Brain pericyte (primary cell): ENCODE measurements around the gene AMACR.
"Not testable (repeated sequence)": the region's sequence is repeated elsewhere in the genome, so short reads cannot be mapped to it uniquely, and the experiment has no call there.

Experiments
- DNase-seq: peaks from one replicate; pipeline ENCODE4 v3.0.0-alpha.2; 2012; ENCODE audit warnings: low read depth, low spot score

The AMACR gene

DNA sequence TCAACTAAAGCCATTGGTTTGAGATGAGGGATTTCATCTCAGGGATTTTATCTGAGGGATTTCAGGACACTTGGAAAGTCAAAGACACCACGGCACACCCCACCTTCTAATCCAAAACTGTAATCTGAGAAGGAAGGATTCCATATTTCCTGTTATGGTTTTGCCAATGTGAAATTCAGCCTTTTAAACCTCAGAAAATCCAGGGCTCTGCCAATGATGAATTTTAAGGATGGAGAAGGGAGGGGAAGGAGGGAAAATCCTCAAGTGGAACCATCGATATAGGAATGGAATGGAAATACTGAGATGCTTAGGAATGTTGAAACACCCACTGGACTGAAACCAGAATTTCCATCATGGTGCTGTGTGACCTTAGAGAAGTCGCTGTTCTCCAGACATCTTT lies 29.9 kb upstream of the AMACR start:
- DNase-seq, result no peak

DNA sequence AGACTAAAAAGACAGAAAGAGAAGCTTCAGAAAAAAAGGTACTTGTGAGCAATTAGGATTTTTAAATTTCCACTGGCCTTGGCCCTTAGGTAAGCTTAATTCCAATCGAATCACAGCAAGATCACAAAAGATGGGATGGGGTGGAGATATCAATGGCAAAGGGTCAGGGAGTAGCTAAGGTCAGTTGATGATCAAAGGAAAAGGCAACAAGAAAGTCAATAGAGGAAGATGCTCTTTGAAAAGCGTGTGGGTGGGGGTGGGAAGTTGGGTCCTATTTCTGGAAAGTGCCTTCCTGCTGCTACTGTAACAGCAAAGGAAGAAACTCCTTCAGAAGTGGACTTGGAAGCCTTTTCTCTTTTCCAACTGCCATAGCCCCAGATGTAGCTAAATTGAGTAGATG lies 27.9 kb upstream of the AMACR start:
- no peak for DNase-seq

DNA sequence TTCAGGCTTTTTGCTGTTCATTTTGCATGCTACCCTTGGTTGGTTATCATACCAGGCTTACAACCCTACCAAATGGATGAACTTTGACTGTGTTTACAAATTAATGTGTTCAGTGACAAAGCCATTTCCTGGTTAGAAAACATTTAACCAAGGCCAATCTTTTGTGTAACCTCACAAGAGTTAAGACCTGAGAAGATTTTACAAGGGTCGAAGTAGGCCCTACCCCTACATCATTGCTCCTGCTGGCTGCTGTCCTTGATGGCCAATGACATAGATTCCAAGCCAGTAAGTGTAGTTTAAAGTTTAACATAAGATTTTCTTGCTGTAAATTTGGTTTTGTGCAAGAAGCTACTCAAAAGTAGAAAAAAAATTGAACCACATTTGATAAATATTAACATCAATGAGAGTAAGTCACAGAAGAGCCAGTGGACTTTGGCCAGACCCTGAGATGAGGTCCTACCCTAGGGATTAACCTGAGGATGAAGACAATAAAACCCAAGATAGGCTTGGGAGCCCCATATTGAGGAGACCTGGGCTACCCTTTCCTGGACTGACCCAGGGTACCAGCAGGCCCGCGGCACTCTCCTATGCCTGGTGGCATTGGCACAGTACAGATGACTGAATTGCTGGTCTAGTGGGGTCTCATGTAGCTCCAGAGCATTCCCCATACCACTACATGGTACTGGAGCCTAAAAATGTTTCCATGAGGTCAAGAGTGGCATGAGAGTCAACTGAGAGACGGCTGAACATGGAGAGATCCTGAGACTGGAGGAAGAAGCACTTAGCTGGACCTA lies 26.9 kb upstream of the AMACR start:
- DNase-seq, result no peak

DNA sequence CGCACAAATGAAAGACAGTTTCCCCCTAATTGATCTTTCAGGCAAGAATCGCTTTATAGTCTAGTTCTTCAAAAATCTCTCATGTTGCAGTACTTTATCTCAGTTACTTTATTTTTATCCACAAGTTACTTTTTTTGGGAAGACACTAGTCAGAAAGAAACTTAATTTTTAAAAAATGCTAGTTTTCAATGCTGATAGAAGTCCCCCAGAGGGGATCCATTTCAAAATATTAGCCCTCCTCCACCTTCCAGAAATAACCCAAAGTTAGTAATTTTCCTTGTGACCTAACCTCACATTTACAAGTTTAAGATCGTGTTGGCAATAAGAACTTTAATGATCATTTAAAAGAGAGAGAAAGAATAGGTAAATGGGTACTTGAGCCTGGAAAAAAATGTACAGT lies 24.1 kb upstream of the AMACR start:
- DNase-seq, result no peak

DNA sequence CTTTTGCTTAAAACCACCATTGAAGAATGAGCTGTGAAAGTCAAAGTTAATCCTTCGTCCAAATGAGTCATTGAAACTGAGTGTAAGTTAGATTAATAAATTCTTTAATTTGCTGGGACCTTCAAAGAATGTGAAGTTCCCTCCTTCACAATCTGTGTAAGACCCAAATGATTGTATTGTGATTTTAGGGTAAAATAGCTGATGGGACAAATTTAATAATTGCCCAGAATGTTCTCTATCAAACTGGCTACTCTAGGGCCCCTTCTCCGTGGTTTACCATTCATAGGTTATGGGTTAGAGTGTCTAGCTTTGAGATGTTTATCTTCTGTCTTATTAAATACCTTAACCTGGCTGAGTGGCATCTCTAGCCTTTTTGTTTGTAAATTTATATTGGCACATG lies 23.3 kb upstream of the AMACR start:
- DNase-seq, result no peak

DNA sequence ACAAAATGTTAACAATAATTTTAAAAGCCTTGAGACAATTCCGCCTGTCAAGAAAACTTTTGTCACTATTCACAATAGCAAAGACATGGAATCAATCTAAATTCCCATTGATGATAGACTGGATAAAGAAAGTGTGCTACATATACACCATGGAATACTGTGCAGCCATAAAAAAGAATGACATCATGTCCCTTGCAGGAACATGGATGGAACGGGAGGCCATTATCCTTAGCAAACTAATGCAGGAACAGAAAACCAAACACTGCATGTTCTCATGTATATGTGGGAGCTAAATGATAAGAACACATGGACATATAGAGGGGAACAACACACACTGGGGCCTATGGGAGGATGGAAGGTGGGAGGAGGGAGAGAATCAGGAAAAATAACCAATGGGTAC lies 22.7 kb upstream of the AMACR start:
- not testable (repeated sequence) for DNase-seq

DNA sequence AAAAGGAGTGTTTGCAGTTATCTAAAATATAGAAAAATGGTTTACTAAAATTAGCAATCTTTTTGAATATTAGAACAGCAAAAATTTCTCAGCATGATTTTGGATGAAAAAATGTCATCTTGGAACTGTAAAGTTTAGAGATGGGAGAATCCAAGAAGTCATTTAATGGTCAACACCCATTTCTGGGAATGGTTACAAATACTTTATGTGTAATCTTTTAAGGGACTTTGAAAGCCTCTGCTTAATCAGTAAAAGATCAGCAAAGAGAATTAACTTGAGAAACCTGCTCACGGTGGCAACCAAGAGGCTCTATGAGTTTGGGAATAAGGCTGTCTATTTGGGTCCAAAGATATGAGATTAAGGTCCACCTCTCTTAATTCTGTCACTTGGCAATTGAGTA lies 22.2 kb upstream of the AMACR start:
- no peak for DNase-seq

DNA sequence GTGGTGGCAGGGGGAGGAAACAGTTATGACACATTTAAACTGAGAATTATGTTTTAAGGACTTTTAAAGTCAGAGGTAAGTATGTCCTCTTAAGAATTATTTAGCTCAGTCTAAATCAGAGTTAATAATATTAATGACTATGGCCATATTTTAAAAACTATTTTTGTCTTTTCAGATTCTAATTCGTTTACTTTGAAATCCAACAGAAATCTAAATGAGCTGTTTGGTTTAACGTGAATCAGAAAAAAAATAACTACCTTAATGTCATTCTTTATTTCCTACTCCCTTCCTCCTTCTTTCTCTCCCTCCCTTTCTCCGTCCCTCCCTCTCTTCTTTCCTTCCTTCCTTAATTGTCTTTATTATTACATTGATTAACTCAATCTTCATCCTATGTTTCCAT lies 20.5 kb upstream of the AMACR start:
- DNase-seq, result no peak

DNA sequence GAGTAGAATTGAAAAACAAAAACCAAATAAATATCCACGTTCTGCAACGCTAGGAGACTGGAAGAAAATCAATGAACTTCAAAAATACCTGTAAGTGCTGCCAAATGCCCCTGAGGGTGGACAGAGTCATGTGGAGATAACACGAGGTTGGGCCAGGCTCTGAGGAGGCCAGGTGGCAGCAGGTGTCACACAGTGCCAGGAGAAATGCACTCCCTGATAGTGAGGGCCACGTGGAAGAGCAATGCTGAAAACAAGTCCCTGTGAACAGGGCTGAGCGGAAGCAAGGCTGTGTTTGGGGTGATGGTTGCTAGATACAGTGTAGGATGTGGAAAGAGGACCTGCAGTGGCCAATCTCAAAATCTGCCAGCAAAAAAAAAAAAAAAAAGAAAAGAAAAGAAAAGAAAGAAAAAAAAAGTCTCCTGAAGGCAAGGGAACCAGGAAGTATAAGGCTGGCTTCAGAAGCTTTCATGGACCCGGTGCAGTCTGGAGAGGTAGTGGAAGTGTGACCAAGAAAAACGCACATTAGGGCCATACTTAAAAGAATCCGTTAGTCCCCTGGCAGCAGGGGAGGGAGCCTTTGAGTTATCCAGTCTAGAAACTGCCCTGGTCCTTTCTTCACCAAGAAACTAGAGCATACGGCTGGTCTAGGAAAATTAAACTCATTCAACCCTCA lies 18.4 kb upstream of the AMACR start:
- DNase-seq, result no peak

DNA sequence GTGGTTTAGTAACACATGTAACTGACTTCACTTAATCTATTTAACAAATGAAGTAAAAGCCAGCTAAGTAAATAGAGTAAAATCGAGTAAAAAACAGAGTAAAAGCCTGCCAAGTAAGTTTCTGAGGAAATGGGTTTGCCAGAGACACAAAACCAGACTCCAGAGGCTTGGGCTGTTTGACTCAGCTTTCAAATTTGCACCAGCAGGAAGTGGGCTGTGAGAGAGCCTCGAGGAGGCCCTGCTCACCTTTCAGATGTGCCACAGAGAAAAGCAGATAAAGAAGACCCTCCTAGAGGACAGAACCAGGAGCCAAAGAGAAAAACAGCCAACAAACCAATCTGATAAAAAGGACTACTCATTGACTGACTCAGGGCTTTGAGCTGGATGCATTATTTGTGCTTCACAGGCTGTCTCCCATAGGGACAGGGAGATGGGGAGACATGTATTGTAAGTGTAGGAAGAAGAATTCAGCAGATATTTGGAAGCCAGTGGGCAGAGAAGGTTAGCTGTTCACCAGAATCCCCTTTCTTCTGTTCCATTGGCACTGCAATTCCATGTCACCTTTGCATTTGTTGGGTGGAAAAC lies 14.4 kb upstream of the AMACR start:
- no peak for DNase-seq

DNA sequence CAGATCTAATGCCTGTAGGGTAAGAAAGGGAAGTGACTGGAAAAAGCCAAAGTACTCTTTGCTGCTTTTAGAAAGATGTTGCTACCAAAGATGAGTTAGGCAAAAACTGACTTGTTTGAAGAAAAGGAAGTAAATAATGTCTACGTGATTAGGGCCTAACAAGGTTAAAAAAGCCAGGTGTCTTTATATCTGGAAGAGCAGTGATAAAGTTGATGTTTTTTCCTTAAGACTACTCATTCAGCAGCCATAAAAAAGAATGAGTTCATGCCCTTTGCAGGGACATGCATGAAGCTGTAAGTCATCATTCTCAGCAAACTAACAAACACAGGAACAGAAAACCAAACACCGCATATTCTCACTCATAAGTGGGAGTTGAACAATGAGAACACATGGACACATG lies 13.5 kb upstream of the AMACR start:
- DNase-seq, result no peak

DNA sequence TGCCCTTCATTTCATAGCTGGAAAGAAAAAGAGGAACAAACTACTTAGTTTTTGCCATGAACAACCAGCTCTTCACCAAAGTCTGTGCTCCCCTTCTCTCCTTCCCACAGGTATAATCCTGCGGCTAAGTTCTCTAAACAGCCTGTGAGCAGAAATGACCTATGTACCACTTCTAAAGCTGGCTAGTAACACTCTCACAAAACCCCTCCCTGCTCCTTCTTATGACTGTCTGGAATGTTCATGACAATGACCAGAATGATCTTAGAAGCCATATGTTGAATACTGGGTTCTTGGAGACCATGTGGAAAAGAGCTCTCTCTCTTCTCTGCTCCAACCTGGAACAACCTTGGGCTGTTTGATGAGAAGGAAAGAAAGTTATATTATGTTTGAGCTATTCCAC lies 12.9 kb upstream of the AMACR start:
- no peak for DNase-seq

DNA sequence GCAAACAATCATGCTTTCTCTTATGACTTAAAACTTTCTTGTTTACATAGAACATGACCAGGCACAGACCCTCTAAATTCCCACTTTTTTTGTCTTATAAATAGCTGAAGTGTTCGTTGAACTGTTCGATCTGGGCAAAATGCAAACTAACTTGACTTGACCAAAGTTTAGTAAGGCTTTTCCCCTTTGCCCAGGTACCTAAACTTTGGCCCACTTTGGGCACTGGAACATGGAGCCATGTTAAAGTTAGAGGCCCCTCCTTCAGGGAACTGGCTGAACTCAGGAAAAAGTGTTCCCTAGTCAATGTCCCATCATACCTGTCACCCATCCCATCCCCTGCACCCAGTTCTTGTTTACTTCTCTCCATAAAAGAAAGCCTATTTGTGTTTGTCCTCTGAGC lies 9.4 kb upstream of the AMACR start:
- no peak for DNase-seq

DNA sequence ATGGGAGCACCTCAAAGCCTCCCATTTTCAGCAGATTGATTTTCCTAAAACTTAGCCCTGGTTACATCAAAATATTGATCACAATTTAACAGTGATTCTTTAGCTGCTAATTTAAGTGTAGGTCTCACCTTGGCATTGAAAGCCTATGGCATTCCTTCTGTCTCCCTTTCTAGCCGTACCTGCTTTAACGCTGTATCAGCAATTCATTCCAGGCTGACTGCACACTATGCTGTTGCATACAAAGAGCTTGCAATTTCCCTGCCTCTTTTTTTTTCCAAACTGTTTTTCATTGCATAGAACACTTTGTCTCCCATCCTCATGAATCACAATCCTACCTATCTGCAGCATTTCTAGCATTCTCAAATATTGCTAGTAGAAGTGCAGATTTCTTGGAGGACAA lies 8.9 kb upstream of the AMACR start:
- DNase-seq, result no peak

DNA sequence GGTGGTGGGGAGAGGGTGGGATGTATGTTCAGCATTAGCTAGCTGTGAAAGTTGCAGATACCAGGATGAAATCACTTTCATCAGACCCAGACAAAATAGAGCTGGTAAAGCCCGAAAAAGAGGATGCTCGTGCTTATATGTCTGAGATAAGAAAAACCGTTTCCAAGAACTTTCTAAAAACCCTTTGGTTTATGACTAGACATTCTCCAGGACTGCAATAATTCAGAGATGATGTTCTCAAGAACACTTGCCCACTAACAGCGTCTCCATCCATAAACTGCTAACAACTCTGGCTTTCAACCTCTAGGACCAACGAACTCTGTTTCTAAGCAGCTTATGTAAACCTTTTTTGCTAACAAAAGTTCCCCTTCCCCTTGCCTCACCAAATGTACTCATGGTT lies 8.4 kb upstream of the AMACR start:
- no peak for DNase-seq

DNA sequence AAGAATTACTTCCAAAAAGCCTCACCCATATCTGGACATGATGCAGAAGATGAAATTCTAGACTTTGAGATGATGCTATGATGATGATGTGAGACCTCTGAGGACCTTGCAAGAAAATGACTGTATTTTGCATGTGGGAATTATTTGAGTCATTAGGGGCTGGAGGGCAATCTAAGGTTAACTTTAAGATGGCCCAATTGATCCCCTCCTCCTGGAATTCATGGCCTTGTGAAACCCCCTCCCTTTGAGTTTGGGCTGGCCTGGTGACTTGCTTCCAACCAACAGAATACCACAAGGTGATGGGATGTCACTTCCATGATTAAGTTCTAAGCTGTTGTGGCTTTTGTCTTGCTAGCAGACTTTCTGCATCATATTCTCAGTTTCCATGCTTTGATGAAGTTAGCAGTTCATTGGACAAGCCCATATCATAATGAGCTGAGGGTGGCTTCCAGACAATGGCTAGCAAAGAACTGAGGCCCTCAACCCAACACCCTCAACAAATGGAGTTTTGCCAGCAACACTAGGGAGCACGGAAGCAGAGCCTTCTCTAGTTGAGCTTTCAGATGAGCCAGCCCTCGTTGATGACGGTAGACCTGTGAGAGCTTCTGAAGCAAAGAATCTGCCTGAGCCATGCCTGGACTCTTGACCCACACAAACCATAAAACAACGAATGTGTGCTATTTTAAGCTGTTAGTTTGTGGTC lies 7.4 kb upstream of the AMACR start:
- no peak for DNase-seq

DNA sequence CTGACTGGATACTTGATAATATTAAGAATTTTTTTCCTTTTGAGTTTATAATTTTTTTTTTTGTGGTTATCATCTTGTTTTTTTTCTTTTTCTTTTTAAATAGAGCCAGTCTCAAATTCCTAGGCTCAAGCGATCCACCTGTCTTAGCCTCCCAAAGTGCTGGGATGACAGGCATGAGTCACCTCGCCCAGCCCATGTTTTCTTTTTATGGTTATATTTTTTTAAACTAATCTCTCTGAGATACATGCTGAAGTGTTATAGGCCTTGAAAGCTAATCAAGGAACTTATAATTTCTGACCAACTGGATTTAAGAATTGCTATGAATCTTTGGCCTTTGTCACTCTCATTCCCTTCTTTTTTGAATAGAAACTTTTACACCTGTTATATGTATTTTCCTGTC lies 6.8 kb upstream of the AMACR start:
- DNase-seq, result no peak

DNA sequence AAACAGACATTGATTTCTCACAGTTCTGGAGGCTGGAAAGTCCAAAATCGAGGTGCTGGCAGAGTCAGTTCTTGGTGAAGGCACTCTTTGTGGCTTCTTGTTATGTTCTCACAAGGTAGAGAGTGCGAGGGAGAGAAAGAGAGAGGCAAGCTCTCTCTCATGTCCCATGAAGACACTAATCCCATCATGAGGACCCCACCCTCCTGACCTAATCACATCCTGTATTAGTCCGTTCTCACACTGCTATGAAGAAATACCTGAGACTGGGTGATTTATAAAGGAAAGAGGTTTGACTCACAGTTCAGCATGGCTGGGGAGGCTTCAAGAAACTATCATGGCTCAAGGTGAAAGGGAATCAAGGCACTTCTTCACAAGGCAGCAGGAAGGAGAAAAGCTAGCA lies 5.7 kb upstream of the AMACR start:
- DNase-seq, result no peak

DNA sequence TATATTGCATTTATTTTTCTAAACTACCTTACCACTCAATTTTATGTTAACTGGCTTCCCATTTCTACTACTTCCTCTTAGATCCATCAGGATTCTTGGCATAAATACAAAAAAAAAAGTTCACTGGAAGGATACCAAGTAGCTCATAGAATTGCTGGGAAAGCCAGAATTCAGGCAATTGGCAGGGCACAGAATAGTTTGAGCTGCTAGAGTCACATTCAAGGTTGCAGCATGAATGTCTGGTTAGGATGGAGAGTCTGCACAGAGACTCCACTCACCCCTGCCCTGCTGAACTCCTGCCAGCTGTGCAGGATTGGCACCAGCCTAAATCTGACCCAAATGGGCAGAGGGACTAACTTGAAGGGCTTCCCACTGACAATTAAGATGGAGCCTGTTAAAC lies 4.9 kb upstream of the AMACR start:
- no peak for DNase-seq

DNA sequence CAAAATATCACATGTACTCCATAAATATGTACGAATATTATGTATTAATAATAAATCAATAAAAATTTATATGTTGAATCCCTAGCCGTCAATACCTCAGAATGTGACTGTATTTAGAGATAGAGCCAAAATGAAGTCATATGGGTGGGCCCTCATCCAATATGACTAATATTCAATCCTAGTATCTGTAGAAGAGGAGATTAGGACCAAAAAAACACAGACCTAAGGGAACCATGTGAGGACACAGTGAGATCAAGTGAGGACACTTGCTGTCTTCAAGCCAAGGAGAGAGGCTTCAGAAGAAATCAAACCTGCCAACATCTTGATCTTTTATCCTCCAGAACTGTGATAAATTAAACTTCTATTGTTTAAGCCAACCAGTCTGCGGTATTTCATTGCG lies 3.7 kb upstream of the AMACR start:
- DNase-seq, result no peak

DNA sequence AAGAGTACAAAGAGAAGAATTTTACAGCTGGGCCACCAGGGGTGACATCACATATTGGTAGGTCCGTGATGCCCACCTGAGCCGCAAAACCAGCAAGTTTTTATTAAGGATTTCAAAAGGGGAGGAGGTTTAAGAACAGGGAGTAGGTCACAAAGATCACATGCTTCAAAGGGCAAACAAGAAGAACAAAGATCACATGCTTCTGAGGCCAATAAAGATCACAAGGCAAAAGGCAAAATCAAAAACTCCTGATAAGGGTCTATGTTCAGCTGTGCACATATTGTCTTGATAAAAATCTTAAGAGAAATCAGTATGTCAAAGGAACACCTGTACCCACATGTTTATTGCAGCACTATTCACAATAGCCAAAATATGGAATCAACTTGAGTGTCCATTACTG lies 2.3 kb upstream of the AMACR start:
- DNase-seq, result not testable (repeated sequence)

DNA sequence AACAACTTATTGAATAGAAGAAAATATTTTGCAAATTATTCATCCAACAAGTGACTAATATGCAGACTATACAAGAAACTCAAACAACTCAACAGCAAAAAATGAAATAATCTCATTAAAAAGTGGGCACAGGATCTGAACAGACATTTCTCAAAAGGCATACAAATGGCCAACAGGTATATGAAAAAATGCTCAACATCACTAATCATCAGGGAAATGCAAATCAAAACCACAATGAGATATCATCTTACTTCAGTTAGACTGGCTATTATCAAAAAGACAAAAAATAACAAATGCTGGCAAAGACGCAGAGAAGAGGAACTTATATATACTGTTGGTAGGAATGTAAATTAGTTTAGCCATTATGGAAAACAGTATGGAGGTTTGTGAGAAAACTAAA lies 1.8 kb upstream of the AMACR start:
- no peak for DNase-seq

DNA sequence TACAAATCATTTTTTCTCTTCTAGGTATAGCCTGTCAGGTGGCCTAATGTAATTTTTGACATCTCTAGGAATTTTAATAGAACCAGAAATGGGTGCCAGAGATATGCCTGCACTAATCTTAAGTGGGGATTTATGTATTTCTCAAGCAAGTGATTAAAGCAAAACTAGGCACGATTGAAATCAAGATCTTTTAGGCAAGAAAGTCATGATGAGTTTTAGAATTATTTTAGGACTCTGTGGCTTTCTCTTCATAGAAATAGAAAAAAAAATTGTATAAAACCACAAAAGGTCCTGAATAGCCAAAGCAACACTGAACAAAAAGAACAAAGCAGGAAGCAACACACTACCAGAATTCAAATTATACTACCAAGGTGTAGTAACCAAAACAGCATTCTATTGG lies 952 bp upstream of the AMACR start:
- DNase-seq, result no peak
